ENCODE measurements around the gene PRF1.

The PRF1 gene

DNA sequence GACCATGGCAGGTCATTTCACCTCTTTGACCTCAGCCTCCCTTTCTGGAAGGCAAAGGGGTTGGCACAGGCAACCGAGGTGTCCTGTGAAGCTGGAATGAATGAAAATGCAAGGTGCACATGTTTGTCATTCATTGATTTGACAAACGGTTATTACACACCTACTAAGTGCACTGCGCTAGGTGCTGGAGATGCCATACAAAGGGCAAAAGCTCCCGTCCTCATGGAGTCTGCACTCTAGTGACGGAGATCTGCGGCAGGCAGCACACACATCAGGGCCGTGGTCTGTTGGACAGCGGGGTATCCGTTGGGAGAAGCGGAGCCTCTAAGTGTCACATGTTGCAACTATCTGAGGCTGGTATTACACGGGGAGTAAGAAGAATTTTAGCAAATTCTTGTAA lies 44.2 kb downstream of the PRF1 start:
- H3K27ac ChIP-seq (ENCODE audit: low read depth, low read length) = no peak overlapping the region

DNA sequence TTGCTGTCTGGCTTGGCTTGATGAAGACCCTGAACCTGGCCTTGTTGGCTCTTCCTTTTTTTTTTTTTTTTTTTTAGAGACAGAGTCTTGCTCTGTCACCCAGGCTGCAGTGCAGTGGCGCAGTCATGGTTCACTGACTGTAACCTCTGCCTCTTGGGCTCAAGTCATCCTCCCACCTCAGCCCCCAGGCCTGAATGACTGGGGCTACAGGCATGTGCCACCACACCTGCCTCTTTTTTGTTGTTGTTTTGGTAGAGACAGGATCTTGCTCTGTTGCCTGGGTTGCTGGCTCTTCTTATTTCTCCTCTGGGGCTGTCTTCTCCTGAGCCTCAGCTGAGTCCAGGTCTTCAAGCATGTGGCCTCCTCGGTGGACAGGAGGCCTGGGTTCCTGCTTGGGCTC lies 44.7 kb downstream of the PRF1 start:
- H3K27me3 ChIP-seq (ENCODE audit: control insufficient read depth, insufficient read depth, low read length) = no peaks in the 10 kb centered on the region
- no peak overlapping the region for H3K9ac ChIP-seq (ENCODE audit: low read length)

More for the DNA sequence above, 44.2 kb downstream of the PRF1 start:
- Histone ChIP-seq H3K27me3 (ENCODE audit: control insufficient read depth, insufficient read depth, low read length) (no peaks in the 10 kb centered on the region), H3K9ac (ENCODE audit: low read length) (no peak overlapping the region), H3K4me3 (ENCODE audit: low read depth, low read length) (no peak overlapping the region), H3K36me3 (ENCODE audit: control insufficient read depth, insufficient read depth, low read length) (peaks cover 5% of the 10 kb centered on the region), H3K4me1 (ENCODE audit: control insufficient read depth, insufficient read depth, low read length) (peaks cover 20% of the 10 kb centered on the region), H3K9me3 (ENCODE audit: control insufficient read depth, insufficient read depth, low read depth, low read length) (no peaks in the 10 kb centered on the region)

DNA sequence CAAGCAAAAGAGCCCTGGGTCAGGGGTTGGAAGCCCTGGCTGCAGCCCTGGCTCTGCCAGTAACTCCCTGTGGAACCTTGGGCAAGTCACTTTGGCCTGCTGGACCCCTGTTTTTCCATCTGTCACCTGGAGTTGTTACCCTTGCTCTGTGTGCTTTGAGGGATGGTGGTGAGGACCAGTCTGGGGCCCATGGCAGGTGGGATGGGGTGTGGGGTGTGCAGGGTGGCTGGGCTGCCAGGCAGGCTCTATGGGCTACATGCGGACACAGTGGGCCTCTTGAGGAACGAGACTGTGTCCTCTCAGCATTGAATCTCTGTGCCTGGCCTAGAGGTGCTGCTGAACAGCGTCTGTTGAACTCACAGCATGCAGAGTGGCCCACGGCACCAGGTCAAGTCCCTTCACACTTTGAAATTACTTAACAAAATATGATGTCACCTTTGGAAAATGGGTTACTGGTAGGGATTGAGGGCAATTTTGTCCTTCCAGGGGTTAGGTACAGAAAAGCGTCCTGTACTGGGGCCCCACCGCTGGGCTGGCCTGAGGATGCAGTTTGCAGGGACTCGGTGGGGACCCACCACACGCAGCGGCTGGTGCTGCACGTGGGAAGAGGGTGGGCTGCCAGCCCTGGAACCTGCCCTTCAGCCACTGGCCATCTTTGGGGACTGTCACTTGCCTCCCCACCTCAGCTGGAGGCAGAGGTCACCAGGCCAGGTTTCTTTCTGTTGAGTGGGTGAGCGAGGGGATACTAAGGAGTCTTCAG lies 45.3 kb downstream of the PRF1 start:
- no peak overlapping the region for H3K9ac ChIP-seq (ENCODE audit: low read length)
- H3K4me1 ChIP-seq (ENCODE audit: control insufficient read depth, insufficient read depth, low read length) = peaks cover 20% of the 10 kb centered on the region
- no peak overlapping the region for H3K4me3 ChIP-seq (ENCODE audit: low read depth, low read length)

More for the DNA sequence above, 44.7 kb downstream of the PRF1 start:
- no peak overlapping the region for H3K27ac ChIP-seq (ENCODE audit: low read depth, low read length)
- H3K36me3 ChIP-seq (ENCODE audit: control insufficient read depth, insufficient read depth, low read length) = peaks cover 9% of the 10 kb centered on the region
- peaks cover 20% of the 10 kb centered on the region for H3K4me1 ChIP-seq (ENCODE audit: control insufficient read depth, insufficient read depth, low read length)
- no peaks in the 10 kb centered on the region for H3K9me3 ChIP-seq (ENCODE audit: control insufficient read depth, insufficient read depth, low read depth, low read length)
- no peak overlapping the region for H3K4me3 ChIP-seq (ENCODE audit: low read depth, low read length)

DNA sequence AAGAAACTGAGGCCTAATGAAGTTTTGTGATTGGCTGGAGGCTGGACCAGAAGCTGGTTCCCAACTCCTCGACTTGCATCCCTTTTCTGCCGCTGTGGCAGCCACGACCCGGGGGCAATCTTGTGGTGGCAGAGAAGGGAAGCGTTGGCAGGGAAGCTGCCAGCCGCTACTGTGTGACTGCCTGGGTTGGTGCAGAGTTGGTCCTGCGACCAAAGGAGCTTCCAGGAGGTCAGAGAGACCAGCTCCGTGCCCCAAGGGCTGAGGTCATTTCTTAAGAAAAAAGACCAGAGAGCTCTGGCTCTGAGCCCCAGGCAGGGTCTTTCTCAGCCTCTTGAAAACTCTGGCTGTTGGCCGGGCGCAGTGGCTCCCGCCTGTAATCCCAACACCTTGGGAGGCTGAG lies 47.2 kb downstream of the PRF1 start:
- Histone ChIP-seq H3K27me3 (ENCODE audit: control insufficient read depth, insufficient read depth, low read length) (no peaks in the 10 kb centered on the region), H3K36me3 (ENCODE audit: control insufficient read depth, insufficient read depth, low read length) (peaks cover 25% of the 10 kb centered on the region), H3K27ac (ENCODE audit: low read depth, low read length) (no peak overlapping the region), H3K9ac (ENCODE audit: low read length) (no peak overlapping the region), H3K4me3 (ENCODE audit: low read depth, low read length) (no peak overlapping the region), H3K9me3 (ENCODE audit: control insufficient read depth, insufficient read depth, low read depth, low read length) (no peaks in the 10 kb centered on the region), H3K4me1 (ENCODE audit: control insufficient read depth, insufficient read depth, low read length) (peaks cover 19% of the 10 kb centered on the region)

More for the DNA sequence above, 45.3 kb downstream of the PRF1 start:
- Histone ChIP-seq H3K9me3 (ENCODE audit: control insufficient read depth, insufficient read depth, low read depth, low read length) (no peaks in the 10 kb centered on the region), H3K36me3 (ENCODE audit: control insufficient read depth, insufficient read depth, low read length) (peaks cover 13% of the 10 kb centered on the region), H3K27ac (ENCODE audit: low read depth, low read length) (no peak overlapping the region), H3K27me3 (ENCODE audit: control insufficient read depth, insufficient read depth, low read length) (no peaks in the 10 kb centered on the region)

DNA sequence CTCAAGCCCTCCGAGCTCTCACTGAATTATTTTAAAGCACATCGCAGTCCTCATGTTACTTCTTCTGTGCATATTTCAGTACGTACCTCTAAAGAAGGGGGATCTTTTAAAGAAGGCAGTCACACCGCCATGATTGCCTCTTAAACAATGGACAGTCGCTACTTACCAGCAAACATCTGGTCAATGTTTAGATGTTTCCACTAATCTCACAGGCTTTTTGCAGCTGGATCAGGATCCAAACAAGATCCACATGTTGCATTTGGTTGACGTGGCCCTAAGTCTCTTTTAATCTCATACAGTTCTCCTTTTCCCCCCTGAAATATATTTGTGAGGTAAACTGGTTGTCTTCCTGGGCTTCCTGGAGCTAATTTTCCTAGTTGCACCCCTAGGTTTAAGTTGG lies 50.0 kb downstream of the PRF1 start:
- Histone ChIP-seq H3K4me1 (ENCODE audit: control insufficient read depth, insufficient read depth, low read length) (no peaks in the 10 kb centered on the region), H3K36me3 (ENCODE audit: control insufficient read depth, insufficient read depth, low read length) (peaks cover 26% of the 10 kb centered on the region), H3K4me3 (ENCODE audit: low read depth, low read length) (no peak overlapping the region), H3K9me3 (ENCODE audit: control insufficient read depth, insufficient read depth, low read depth, low read length) (no peaks in the 10 kb centered on the region), H3K27me3 (ENCODE audit: control insufficient read depth, insufficient read depth, low read length) (no peaks in the 10 kb centered on the region), H3K9ac (ENCODE audit: low read length) (no peak overlapping the region), H3K27ac (ENCODE audit: low read depth, low read length) (no peak overlapping the region)

DNA sequence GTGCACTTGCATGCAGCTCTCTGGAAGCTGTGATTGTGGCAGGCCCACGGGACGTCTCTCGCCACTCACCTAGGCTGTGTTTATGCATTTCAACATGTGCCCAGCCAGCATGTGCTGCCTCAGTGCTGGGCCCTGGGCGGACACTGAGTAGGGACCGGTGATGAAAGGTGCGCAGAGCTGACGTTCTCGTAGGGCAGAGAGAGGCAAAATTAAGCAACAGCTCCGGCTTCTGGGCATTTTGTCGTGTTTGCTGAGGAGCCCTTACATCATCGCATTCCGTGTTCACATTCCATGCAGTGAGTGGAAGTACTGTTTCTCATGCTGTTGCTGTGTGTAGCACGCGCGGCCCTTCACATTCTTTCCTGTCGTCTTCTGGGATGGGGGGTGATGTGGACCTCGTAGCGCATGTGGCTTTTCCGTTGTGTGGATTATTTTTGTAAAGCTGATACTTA lies 50.5 kb downstream of the PRF1 start:
- H3K36me3 ChIP-seq (ENCODE audit: control insufficient read depth, insufficient read depth, low read length) = peaks cover 31% of the 10 kb centered on the region
- no peaks in the 10 kb centered on the region for H3K9me3 ChIP-seq (ENCODE audit: control insufficient read depth, insufficient read depth, low read depth, low read length)
- no peak overlapping the region for H3K4me3 ChIP-seq (ENCODE audit: low read depth, low read length)
- H3K9ac ChIP-seq (ENCODE audit: low read length) = no peak overlapping the region
- no peak overlapping the region for H3K27ac ChIP-seq (ENCODE audit: low read depth, low read length)
- H3K27me3 ChIP-seq (ENCODE audit: control insufficient read depth, insufficient read depth, low read length) = no peaks in the 10 kb centered on the region
- no peaks in the 10 kb centered on the region for H3K4me1 ChIP-seq (ENCODE audit: control insufficient read depth, insufficient read depth, low read length)

DNA sequence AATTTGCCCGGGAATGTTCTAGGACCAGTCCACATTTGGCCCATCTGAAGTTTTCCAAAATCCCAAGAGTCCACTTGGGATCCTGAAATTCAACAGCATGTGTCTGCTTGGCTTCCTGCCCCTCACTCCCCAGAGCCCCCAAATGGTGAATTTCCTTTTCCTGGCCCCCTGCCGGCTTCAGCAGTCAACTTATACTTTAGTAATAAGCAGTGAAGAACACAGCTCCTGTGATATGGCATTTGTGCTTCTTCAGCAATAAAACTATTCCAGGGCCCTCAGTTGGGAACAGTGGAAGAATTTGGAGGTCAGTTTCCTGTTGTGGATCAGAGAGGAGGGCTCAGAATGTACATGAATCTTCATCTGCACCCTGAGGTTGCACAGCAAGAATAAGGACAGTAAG lies 51.1 kb downstream of the PRF1 start:
- Histone ChIP-seq H3K9ac (ENCODE audit: low read length) (no peak overlapping the region), H3K27ac (ENCODE audit: low read depth, low read length) (no peak overlapping the region), H3K9me3 (ENCODE audit: control insufficient read depth, insufficient read depth, low read depth, low read length) (no peaks in the 10 kb centered on the region), H3K4me1 (ENCODE audit: control insufficient read depth, insufficient read depth, low read length) (no peaks in the 10 kb centered on the region), H3K36me3 (ENCODE audit: control insufficient read depth, insufficient read depth, low read length) (peaks cover 35% of the 10 kb centered on the region), H3K4me3 (ENCODE audit: low read depth, low read length) (no peak overlapping the region), H3K27me3 (ENCODE audit: control insufficient read depth, insufficient read depth, low read length) (no peaks in the 10 kb centered on the region)

DNA sequence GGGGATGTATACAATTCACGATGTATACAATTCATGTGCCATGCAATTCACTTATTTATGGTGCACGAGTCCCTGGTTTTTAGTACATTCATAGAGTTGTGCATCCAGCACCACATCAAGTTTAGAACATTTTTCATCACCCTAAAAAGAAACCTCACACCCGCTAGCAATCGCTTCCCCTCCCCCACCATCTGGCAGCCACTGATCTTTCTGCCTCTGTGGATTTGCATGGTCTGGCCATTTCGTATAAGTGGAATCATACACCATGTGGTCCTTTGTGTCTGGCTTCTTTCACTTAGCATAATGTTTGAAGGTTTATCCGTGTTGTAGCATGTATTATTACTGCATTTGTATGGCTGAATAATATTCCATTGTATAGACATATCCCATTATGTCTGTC lies 52.1 kb downstream of the PRF1 start:
- H3K9me3 ChIP-seq (ENCODE audit: control insufficient read depth, insufficient read depth, low read depth, low read length) = no peaks in the 10 kb centered on the region
- no peak overlapping the region for H3K4me3 ChIP-seq (ENCODE audit: low read depth, low read length)
- no peak overlapping the region for H3K9ac ChIP-seq (ENCODE audit: low read length)
- H3K4me1 ChIP-seq (ENCODE audit: control insufficient read depth, insufficient read depth, low read length) = no peaks in the 10 kb centered on the region
- no peak overlapping the region for H3K27ac ChIP-seq (ENCODE audit: low read depth, low read length)
- H3K27me3 ChIP-seq (ENCODE audit: control insufficient read depth, insufficient read depth, low read length) = no peaks in the 10 kb centered on the region
- H3K36me3 ChIP-seq (ENCODE audit: control insufficient read depth, insufficient read depth, low read length) = peaks cover 37% of the 10 kb centered on the region

DNA sequence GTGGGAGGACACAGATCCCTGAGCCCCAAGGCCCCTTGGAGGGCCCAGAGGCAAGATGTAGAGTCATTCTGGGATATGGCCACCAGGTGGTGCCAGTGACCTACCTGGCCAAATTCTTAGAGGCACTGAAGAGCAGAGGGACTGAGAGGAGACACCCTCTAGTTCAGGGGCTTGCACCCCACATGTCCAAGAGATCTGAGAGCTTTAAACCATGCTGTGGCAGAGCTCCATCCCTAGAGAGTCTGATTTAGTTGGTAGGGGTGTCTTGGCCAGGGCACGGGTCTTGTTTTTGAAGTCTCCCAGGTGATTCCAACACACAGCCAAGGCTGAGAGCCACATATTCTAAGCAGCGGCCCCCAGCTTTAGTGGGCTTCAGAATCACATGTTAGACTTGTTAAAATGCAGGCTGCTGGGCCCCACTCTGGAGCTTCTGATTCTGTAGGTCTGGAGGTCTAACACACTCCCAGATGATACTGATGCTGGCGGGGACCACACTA lies 52.5 kb downstream of the PRF1 start:
- Histone ChIP-seq H3K36me3 (ENCODE audit: control insufficient read depth, insufficient read depth, low read length) (peaks cover 37% of the 10 kb centered on the region), H3K9me3 (ENCODE audit: control insufficient read depth, insufficient read depth, low read depth, low read length) (no peaks in the 10 kb centered on the region), H3K4me3 (ENCODE audit: low read depth, low read length) (no peak overlapping the region), H3K9ac (ENCODE audit: low read length) (no peak overlapping the region), H3K27ac (ENCODE audit: low read depth, low read length) (no peak overlapping the region), H3K27me3 (ENCODE audit: control insufficient read depth, insufficient read depth, low read length) (no peaks in the 10 kb centered on the region), H3K4me1 (ENCODE audit: control insufficient read depth, insufficient read depth, low read length) (no peaks in the 10 kb centered on the region)

DNA sequence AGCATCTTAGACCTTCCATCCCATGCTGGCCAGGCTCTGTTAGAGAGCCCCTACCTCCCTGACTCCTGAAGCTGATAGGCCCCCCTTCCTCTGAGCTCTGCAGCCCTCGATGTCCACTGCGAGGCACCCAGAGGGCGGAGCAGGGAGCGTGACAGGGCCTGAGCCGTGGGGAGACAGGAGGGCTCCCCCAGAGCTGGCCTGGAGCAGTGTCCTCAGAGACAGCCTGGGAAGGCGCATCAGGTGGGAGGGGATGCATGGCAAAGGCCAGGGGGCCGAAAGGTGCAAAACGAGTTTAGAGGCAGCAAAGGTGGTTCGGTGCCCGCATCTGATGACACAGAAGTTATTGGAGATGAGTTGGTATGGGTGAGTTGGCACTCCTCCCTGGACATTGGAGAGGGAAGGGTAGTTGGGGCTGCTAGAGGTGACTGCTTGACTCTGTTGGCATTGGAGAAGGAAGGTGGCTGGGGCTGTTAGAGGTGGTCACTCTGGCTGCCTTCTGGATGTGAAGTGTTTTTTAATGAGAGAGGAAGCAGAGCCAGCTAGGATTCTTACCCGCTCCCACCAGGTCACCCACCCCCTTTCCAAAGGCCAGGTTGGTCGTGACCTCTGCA lies 53.1 kb downstream of the PRF1 start:
- Histone ChIP-seq H3K9me3 (ENCODE audit: control insufficient read depth, insufficient read depth, low read depth, low read length) (no peaks in the 10 kb centered on the region), H3K9ac (ENCODE audit: low read length) (no peak overlapping the region), H3K36me3 (ENCODE audit: control insufficient read depth, insufficient read depth, low read length) (peaks cover 37% of the 10 kb centered on the region), H3K27me3 (ENCODE audit: control insufficient read depth, insufficient read depth, low read length) (no peaks in the 10 kb centered on the region), H3K27ac (ENCODE audit: low read depth, low read length) (no peak overlapping the region), H3K4me3 (ENCODE audit: low read depth, low read length) (no peak overlapping the region), H3K4me1 (ENCODE audit: control insufficient read depth, insufficient read depth, low read length) (no peaks in the 10 kb centered on the region)

All from HUES6 (cell line).